ENCODE data around the gene EPN3. TPM values are rescaled to one million over a fixed set of nuclear protein-coding genes. Genes with fewer than 3 reads are reported as not detected.

The EPN3 gene
- total RNA-seq, 4 donors from 2014 or later: 30.3 to 110 (median 78.5) TPM

DNA sequence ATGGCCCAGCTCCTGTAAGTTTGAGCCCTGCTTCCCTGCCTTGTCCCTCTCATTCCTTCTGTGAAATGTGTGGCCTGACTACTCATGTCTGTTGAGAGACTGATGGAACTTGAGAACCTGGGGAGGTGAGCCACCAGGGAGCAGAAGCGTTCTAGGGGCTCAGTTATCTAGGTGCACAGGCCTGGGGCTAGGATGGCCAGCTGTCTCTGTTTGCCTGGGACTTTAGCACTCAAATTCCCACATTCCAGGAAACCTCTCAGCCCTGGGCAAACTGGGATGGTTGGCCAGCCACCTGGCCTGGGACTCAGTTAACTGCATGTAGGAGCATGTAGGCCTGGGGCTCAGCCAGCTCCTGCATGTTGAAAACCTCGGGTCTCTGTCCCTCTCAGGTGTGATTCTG is 9.3 kb upstream of the EPN3 start:
- Histone ChIP-seq H3K27me3 (peaks cover under 1% of the 10 kb centered on the region), H3K4me3 (no peak overlapping the region), H3K27ac (no peak overlapping the region), H3K4me1 (no peaks in the 10 kb centered on the region), H3K9me3 (no peaks in the 10 kb centered on the region), H3K36me3 (no peaks in the 10 kb centered on the region)
- DNase-seq (ENCODE audit: low spot score in 2 of 2): no peak
- WGBS: 49% methylated on average over 2 of the region's 2 CpGs
- TF ChIP-seq POLR2A (IDR thresholded peaks at IDR 0.05) (no peak), POLR2AphosphoS5 (IDR thresholded peaks at IDR 0.05) (no peak), EP300 (IDR thresholded peaks at IDR 0.05) (no peak)
- TF ChIP-seq, protein P1, sequence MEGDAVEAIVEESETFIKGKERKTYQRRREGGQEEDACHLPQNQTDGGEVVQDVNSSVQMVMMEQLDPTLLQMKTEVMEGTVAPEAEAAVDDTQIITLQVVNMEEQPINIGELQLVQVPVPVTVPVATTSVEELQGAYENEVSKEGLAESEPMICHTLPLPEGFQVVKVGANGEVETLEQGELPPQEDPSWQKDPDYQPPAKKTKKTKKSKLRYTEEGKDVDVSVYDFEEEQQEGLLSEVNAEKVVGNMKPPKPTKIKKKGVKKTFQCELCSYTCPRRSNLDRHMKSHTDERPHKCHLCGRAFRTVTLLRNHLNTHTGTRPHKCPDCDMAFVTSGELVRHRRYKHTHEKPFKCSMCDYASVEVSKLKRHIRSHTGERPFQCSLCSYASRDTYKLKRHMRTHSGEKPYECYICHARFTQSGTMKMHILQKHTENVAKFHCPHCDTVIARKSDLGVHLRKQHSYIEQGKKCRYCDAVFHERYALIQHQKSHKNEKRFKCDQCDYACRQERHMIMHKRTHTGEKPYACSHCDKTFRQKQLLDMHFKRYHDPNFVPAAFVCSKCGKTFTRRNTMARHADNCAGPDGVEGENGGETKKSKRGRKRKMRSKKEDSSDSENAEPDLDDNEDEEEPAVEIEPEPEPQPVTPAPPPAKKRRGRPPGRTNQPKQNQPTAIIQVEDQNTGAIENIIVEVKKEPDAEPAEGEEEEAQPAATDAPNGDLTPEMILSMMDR (IDR thresholded peaks at IDR 0.05): no peak

DNA sequence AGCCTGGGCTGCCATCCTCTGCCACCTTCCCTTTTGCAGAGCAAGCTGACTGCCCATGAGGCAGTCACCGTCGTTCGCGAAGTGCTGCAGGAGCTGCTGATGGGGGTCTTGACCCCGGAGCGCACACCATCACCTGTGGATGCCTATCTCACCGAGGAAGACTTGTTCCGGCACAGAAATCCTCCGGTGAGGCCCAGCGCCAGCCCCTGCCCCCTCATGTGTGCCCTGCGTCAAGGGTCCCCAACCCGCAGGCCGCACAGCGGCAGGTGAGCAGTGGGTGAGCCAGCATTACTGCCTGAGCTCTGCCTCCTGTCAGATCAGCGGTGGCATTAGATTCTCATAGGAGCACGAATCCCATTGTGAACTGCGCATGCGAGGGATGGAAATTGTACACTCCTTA is 7.7 kb upstream of the EPN3 start:
- WGBS: 93% methylated on average over 7 of the region's 18 CpGs
- no peak for DNase-seq (ENCODE audit: low spot score in 2 of 2)
- peaks cover 10% of the 10 kb centered on the region for H3K27me3 ChIP-seq

DNA sequence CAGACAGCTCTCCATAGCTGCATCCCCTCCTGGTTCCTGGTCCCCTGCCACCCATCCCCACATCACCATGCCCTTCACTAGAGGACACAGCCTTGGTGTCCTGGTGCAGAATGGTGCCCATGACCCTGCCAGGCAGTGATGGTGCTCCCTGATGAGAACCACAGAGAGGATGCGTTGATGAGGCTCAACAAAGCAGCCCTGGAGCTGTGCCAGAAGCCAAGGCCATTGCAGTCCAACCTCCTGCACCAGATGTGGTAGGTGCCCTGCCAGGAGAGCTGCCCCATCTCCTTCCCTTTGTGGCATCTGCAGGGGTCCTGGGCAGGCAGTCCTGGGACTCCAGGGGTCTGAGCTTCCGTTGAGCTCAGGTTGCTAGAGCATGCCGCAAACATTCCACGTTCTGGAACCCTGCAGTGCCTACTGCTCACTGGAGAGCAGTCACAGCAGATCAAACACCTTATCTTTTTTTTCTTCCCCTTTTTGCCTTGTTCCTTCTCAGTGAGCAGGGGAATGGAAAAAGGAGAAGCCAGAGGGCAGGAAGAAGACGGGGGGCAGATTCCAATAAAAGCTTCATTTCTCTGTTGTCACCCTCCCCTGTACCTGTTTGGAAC is 5.3 kb upstream of the EPN3 start:
- no peaks in the 10 kb centered on the region for H3K36me3 ChIP-seq
- peaks cover 8% of the 10 kb centered on the region for H3K4me1 ChIP-seq
- no peak overlapping the region for H3K27ac ChIP-seq
- H3K27me3 ChIP-seq: peaks cover 30% of the 10 kb centered on the region
- no peak overlapping the region for H3K4me3 ChIP-seq
- TF ChIP-seq POLR2AphosphoS5 (IDR thresholded peaks at IDR 0.05) (no peak), POLR2A (IDR thresholded peaks at IDR 0.05) (no peak), EP300 (IDR thresholded peaks at IDR 0.05) (no peak)
- TF ChIP-seq, protein P1 (IDR thresholded peaks at IDR 0.05): no peak
- no peak for DNase-seq (ENCODE audit: low spot score in 2 of 2)
- H3K9me3 ChIP-seq: no peaks in the 10 kb centered on the region
- 61% methylated on average over 5 of the region's 5 CpGs for WGBS

More for the DNA sequence above, 7.7 kb upstream of the EPN3 start:
- Histone ChIP-seq H3K4me3 (no peak overlapping the region), H3K4me1 (no peaks in the 10 kb centered on the region), H3K36me3 (no peaks in the 10 kb centered on the region), H3K9me3 (no peaks in the 10 kb centered on the region), H3K27ac (no peak overlapping the region)
- TF ChIP-seq, protein P1 (IDR thresholded peaks at IDR 0.05): no peak
- TF ChIP-seq EP300 (IDR thresholded peaks at IDR 0.05) (no peak), POLR2A (IDR thresholded peaks at IDR 0.05) (no peak), POLR2AphosphoS5 (IDR thresholded peaks at IDR 0.05) (no peak)

DNA sequence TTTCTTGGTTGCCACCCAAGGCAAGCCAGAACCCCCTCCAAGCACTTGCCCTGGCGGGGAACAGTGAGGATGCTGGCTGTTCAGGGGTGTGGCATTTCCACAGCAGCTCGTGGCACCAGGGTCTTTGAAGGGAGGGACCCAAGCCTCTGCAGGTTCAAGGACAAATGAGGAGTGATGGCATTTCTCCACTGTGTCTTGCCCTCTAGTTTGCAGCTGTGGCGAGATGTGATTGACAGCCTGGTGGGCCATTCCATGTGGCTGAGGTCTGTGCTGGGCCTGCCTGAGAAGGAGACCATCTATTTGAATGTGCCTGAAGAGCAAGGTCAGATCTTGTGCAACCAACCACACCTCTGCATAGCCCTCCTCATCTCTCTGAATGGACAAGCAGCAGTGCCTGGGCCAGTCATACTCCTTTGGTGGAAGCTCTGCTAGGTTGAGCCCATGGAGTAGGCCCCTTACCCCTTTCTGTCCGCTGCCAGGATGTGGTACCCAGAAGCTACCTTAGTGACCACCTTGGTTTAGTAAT is 4.5 kb upstream of the EPN3 start:
- Histone ChIP-seq H3K4me3 (no peak overlapping the region), H3K27me3 (peaks cover 38% of the 10 kb centered on the region), H3K27ac (no peak overlapping the region), H3K36me3 (no peaks in the 10 kb centered on the region), H3K4me1 (peaks cover 15% of the 10 kb centered on the region), H3K9me3 (no peaks in the 10 kb centered on the region)
- WGBS: 46% methylated on average over 4 of the region's 4 CpGs
- no peak for DNase-seq (ENCODE audit: low spot score in 2 of 2)
- TF ChIP-seq POLR2AphosphoS5 (IDR thresholded peaks at IDR 0.05) (no peak), POLR2A (IDR thresholded peaks at IDR 0.05) (no peak), EP300 (IDR thresholded peaks at IDR 0.05) (no peak)
- TF ChIP-seq, protein P1 (IDR thresholded peaks at IDR 0.05): no peak

DNA sequence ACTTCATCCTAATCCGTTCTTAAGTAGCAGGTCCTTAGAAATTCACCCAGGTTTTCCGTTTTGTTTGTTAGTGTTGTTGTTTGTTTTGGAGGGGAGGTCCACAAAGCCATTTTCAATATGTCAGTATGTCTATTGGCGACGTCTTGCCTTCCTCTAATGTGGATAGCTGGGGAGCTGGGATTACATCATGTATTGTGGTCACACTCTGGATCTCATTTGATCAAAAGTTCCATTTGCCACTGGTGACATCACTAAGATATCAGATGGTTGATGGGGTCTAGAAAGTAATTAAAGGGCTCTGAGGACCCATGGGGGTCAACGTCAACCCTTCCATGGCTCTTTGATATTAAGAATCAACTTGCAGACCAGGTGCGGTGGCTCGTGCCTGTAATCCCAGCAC is 2.7 kb upstream of the EPN3 start:
- TF ChIP-seq POLR2A (IDR thresholded peaks at IDR 0.05): no peak
- TF ChIP-seq, protein P1 (IDR thresholded peaks at IDR 0.05): no peak
- no peak for TF ChIP-seq POLR2AphosphoS5 (IDR thresholded peaks at IDR 0.05)
- no peak for TF ChIP-seq EP300 (IDR thresholded peaks at IDR 0.05)
- no peak overlapping the region for H3K27ac ChIP-seq
- no peak overlapping the region for H3K4me3 ChIP-seq
- no peaks in the 10 kb centered on the region for H3K9me3 ChIP-seq
- 86% methylated on average over 7 of the region's 7 CpGs for WGBS
- H3K27me3 ChIP-seq: peaks cover 38% of the 10 kb centered on the region
- no peak for DNase-seq (ENCODE audit: low spot score in 2 of 2)
- H3K4me1 ChIP-seq: peaks cover 34% of the 10 kb centered on the region
- H3K36me3 ChIP-seq: no peaks in the 10 kb centered on the region

All from suprapubic skin (tissue), 4 donors.